ENCODE measurements around the gene LARGE1. TPM values are rescaled to one million over a fixed set of nuclear protein-coding genes. Genes with fewer than 3 reads are reported as not detected.

The LARGE1 gene
- polyA plus RNA-seq, 3 donors: 24.5 to 27.2 (median 26.6) TPM

- no peak for DNase-seq (ENCODE audit: low read depth in 3 of 3, low spot score in 2 of 3)
Observed at GRCh38 chr22:33887173-33887572, 33.1 kb downstream of the LARGE1 start.

GRCh38 chr22:33886696-33887095 lies 33.6 kb downstream of the LARGE1 start:
- no peak for DNase-seq (ENCODE audit: low read depth in 3 of 3, low spot score in 2 of 3)

- no peak for DNase-seq (ENCODE audit: low read depth in 3 of 3, low spot score in 2 of 3)
Observed at GRCh38 chr22:33884829-33885228, 35.4 kb downstream of the LARGE1 start.

- no peak for DNase-seq (ENCODE audit: low read depth in 3 of 3, low spot score in 2 of 3)
Observed at GRCh38 chr22:33883961-33884808, 36.1 kb downstream of the LARGE1 start.

- no peak for DNase-seq (ENCODE audit: low read depth in 3 of 3, low spot score in 2 of 3)
Observed at GRCh38 chr22:33883561-33883960, 36.7 kb downstream of the LARGE1 start.

- no peak for DNase-seq (ENCODE audit: low read depth in 3 of 3, low spot score in 2 of 3)
Observed at GRCh38 chr22:33882991-33883390, 37.3 kb downstream of the LARGE1 start.

GRCh38 chr22:33880986-33881385 lies 39.3 kb downstream of the LARGE1 start:
- DNase-seq (ENCODE audit: low read depth in 3 of 3, low spot score in 2 of 3): no peak

GRCh38 chr22:33879796-33880195 lies 40.5 kb downstream of the LARGE1 start:
- DNase-seq (ENCODE audit: low read depth in 3 of 3, low spot score in 2 of 3): no peak

- DNase-seq (ENCODE audit: low read depth in 3 of 3, low spot score in 2 of 3): no peak
Observed at GRCh38 chr22:33875316-33875715, 45.0 kb downstream of the LARGE1 start.

- DNase-seq (ENCODE audit: low read depth in 3 of 3, low spot score in 2 of 3): no peak
Observed at GRCh38 chr22:33874206-33874605, 46.1 kb downstream of the LARGE1 start.

GRCh38 chr22:33873666-33874065 lies 46.6 kb downstream of the LARGE1 start:
- no peak for DNase-seq (ENCODE audit: low read depth in 3 of 3, low spot score in 2 of 3)

- DNase-seq (ENCODE audit: low read depth in 3 of 3, low spot score in 2 of 3): no peak
Observed at GRCh38 chr22:33873186-33873585, 47.1 kb downstream of the LARGE1 start.

GRCh38 chr22:33871935-33872334 lies 48.3 kb downstream of the LARGE1 start:
- no peak for DNase-seq (ENCODE audit: low read depth in 3 of 3, low spot score in 2 of 3)

GRCh38 chr22:33869946-33870345 lies 50.3 kb downstream of the LARGE1 start:
- no peak for DNase-seq (ENCODE audit: low read depth in 3 of 3, low spot score in 2 of 3)

GRCh38 chr22:33867971-33868370 lies 52.3 kb downstream of the LARGE1 start:
- DNase-seq (ENCODE audit: low read depth in 3 of 3, low spot score in 2 of 3): no peak

- no peak for DNase-seq (ENCODE audit: low read depth in 3 of 3, low spot score in 2 of 3)
Observed at GRCh38 chr22:33867118-33867866, 53.0 kb downstream of the LARGE1 start.

GRCh38 chr22:33866511-33866910 lies 53.8 kb downstream of the LARGE1 start:
- DNase-seq (ENCODE audit: low read depth in 3 of 3, low spot score in 2 of 3): no peak

GRCh38 chr22:33865996-33866395 lies 54.3 kb downstream of the LARGE1 start:
- no peak for DNase-seq (ENCODE audit: low read depth in 3 of 3, low spot score in 2 of 3)

GRCh38 chr22:33865248-33865647 lies 55.0 kb downstream of the LARGE1 start:
- no peak for DNase-seq (ENCODE audit: low read depth in 3 of 3, low spot score in 2 of 3)

- DNase-seq (ENCODE audit: low read depth in 3 of 3, low spot score in 2 of 3): no peak
Observed at GRCh38 chr22:33864723-33865130, 55.5 kb downstream of the LARGE1 start.

- no peak for DNase-seq (ENCODE audit: low read depth in 3 of 3, low spot score in 2 of 3)
Observed at GRCh38 chr22:33861216-33861875, 58.9 kb downstream of the LARGE1 start.
